PC-9 (cell line): ENCODE measurements around the gene ETV3L.

Experiments used
- EZH2 ChIP-seq: fragments of 200-600 bp; sonication (generic); IDR thresholded peaks from 2 replicates; pipeline ENCODE4 v1.8.0; 2017; ENCODE audit warnings: antibody characterized with exemption, low read depth
- TF ChIP-seq, protein P1 (sequence below): fragments of 200-600 bp; sonication (generic); conservative IDR thresholded peaks from 2 replicates; pipeline ENCODE4 v1.6.1; 2017; ENCODE audit warnings: mixed run types, antibody characterized with exemption, mild to moderate bottlenecking, moderate library complexity

- TF ChIP-seq, protein P1, sequence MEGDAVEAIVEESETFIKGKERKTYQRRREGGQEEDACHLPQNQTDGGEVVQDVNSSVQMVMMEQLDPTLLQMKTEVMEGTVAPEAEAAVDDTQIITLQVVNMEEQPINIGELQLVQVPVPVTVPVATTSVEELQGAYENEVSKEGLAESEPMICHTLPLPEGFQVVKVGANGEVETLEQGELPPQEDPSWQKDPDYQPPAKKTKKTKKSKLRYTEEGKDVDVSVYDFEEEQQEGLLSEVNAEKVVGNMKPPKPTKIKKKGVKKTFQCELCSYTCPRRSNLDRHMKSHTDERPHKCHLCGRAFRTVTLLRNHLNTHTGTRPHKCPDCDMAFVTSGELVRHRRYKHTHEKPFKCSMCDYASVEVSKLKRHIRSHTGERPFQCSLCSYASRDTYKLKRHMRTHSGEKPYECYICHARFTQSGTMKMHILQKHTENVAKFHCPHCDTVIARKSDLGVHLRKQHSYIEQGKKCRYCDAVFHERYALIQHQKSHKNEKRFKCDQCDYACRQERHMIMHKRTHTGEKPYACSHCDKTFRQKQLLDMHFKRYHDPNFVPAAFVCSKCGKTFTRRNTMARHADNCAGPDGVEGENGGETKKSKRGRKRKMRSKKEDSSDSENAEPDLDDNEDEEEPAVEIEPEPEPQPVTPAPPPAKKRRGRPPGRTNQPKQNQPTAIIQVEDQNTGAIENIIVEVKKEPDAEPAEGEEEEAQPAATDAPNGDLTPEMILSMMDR: no peak
- no peak for TF ChIP-seq EZH2
Measured at GRCh38 chr1:157111396-157112165, 12.0 kb upstream of the ETV3L start.
